ENCODE results near the gene NTM. TPM values are rescaled to one million over a fixed set of nuclear protein-coding genes. Genes with fewer than 3 reads are reported as not detected.

Gene NTM
- polyA plus RNA-seq, 1 donor from 2014 or later: 39.4 TPM

DNA sequence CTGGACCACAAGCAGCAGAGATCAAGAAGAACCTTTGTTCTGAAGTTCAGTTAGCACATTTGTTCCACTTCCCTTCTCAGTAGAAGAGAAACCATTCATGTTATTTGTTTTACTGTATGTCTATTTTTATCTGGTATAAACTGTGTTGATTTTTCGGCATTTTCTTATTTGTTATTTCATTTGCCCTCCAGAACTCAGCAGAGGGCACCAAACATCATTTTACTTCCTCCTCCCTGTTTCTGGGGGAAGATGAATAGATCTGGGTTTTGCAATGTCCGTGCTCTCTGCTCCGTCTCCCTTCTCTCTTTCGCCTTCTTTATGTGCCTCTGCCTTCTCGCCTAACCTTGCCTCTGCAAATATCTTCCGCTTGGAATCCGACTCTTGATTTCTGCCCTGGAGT lies 366.9 kb downstream of the NTM start:
- H3K27me3 ChIP-seq (ENCODE audit: insufficient read depth, low read depth, low read length): no peaks in the 10 kb centered on the region
- H3K4me3 ChIP-seq (ENCODE audit: low read length): no peak overlapping the region
- no peaks in the 10 kb centered on the region for H3F3A ChIP-seq (ENCODE audit: insufficient read depth, low read length, poor library complexity, severe bottlenecking)
- no peaks in the 10 kb centered on the region for H3K9me3 ChIP-seq (ENCODE audit: low read length)
- no peak overlapping the region for H3K4me2 ChIP-seq (ENCODE audit: low read length)
- no peak overlapping the region for H3K9ac ChIP-seq (ENCODE audit: low read length)
- no peaks in the 10 kb centered on the region for H3K36me3 ChIP-seq (ENCODE audit: insufficient read depth, low read length)
- no peaks in the 10 kb centered on the region for H3K79me2 ChIP-seq (replicated peaks; ENCODE audit: insufficient read depth, low read length)
- no peak overlapping the region for H2AFZ ChIP-seq (ENCODE audit: low read depth, low read length)
- no peaks in the 10 kb centered on the region for H4K20me1 ChIP-seq (ENCODE audit: insufficient read depth)
- H3K9me2 ChIP-seq (ENCODE audit: insufficient read depth, low read length): no peaks in the 10 kb centered on the region
- H3K27ac ChIP-seq (ENCODE audit: low read length): no peak overlapping the region
- TF ChIP-seq MXI1 (conservative IDR thresholded peaks at IDR 0.05; ENCODE audit: poor library complexity, severe bottlenecking): no peak
- TF ChIP-seq EZH2 (IDR thresholded peaks at IDR 0.05; ENCODE audit: borderline replicate concordance, insufficient read depth, low read length, poor library complexity, severe bottlenecking): no peak
- no peak for TF ChIP-seq EP300 (conservative IDR thresholded peaks at IDR 0.05; ENCODE audit: poor library complexity, severe bottlenecking)
- no peak for TF ChIP-seq TAF1 (IDR thresholded peaks at IDR 0.05; ENCODE audit: low read depth)
- no peak for TF ChIP-seq SMC3 (conservative IDR thresholded peaks at IDR 0.05; ENCODE audit: poor library complexity)
- TF ChIP-seq, protein P1, sequence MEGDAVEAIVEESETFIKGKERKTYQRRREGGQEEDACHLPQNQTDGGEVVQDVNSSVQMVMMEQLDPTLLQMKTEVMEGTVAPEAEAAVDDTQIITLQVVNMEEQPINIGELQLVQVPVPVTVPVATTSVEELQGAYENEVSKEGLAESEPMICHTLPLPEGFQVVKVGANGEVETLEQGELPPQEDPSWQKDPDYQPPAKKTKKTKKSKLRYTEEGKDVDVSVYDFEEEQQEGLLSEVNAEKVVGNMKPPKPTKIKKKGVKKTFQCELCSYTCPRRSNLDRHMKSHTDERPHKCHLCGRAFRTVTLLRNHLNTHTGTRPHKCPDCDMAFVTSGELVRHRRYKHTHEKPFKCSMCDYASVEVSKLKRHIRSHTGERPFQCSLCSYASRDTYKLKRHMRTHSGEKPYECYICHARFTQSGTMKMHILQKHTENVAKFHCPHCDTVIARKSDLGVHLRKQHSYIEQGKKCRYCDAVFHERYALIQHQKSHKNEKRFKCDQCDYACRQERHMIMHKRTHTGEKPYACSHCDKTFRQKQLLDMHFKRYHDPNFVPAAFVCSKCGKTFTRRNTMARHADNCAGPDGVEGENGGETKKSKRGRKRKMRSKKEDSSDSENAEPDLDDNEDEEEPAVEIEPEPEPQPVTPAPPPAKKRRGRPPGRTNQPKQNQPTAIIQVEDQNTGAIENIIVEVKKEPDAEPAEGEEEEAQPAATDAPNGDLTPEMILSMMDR (IDR thresholded peaks at IDR 0.05; ENCODE audit: poor library complexity, severe bottlenecking): no peak
- TF ChIP-seq, protein P2, sequence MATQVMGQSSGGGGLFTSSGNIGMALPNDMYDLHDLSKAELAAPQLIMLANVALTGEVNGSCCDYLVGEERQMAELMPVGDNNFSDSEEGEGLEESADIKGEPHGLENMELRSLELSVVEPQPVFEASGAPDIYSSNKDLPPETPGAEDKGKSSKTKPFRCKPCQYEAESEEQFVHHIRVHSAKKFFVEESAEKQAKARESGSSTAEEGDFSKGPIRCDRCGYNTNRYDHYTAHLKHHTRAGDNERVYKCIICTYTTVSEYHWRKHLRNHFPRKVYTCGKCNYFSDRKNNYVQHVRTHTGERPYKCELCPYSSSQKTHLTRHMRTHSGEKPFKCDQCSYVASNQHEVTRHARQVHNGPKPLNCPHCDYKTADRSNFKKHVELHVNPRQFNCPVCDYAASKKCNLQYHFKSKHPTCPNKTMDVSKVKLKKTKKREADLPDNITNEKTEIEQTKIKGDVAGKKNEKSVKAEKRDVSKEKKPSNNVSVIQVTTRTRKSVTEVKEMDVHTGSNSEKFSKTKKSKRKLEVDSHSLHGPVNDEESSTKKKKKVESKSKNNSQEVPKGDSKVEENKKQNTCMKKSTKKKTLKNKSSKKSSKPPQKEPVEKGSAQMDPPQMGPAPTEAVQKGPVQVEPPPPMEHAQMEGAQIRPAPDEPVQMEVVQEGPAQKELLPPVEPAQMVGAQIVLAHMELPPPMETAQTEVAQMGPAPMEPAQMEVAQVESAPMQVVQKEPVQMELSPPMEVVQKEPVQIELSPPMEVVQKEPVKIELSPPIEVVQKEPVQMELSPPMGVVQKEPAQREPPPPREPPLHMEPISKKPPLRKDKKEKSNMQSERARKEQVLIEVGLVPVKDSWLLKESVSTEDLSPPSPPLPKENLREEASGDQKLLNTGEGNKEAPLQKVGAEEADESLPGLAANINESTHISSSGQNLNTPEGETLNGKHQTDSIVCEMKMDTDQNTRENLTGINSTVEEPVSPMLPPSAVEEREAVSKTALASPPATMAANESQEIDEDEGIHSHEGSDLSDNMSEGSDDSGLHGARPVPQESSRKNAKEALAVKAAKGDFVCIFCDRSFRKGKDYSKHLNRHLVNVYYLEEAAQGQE (IDR thresholded peaks at IDR 0.05; ENCODE audit: borderline replicate concordance): no peak
- TF ChIP-seq POLR2AphosphoS5 (IDR thresholded peaks at IDR 0.05): no peak
- TF ChIP-seq RAD21 (conservative IDR thresholded peaks at IDR 0.05): no peak

DNA sequence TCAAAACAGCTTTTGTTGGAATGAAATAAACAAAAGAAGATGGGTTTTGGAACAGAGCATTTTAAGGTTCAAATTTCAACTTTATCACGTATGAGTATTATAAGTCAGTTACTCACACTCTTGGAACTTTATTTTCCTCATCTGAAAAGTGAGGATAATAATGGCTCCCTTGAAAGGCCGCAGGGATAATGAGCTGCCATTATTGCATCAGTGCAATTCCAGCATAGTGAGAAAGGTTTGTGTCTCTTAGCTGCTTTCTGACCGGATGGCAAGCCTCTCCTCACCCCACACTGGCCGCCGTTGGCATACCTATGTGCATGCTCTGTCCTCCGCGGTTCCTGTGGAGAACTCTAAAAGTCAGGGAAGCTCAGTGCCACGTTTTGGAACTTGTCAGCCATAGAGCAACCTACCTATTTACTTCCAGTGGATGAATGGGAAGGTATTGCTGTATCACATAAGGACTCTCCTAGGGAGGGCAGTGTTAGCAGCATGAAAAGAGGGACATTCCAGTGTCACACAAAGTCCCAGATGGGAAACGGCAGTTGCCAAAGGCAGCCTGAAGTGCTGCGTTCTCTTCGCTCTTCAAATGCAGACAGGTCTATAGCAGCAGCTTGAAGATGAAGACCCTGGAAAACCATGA lies 368.9 kb downstream of the NTM start:
- H2AFZ ChIP-seq (ENCODE audit: low read depth, low read length): no peak overlapping the region
- TF ChIP-seq, protein P2 (IDR thresholded peaks at IDR 0.05; ENCODE audit: borderline replicate concordance): no peak
- TF ChIP-seq POLR2AphosphoS5 (IDR thresholded peaks at IDR 0.05) (peak; percentile 15), EZH2 (IDR thresholded peaks at IDR 0.05; ENCODE audit: borderline replicate concordance, insufficient read depth, low read length, poor library complexity, severe bottlenecking) (no peak), RAD21 (conservative IDR thresholded peaks at IDR 0.05) (no peak), MXI1 (conservative IDR thresholded peaks at IDR 0.05; ENCODE audit: poor library complexity, severe bottlenecking) (no peak)
- no peaks in the 10 kb centered on the region for H3K9me3 ChIP-seq (ENCODE audit: low read length)
- no peak overlapping the region for H3K9ac ChIP-seq (ENCODE audit: low read length)
- H4K20me1 ChIP-seq (ENCODE audit: insufficient read depth): no peaks in the 10 kb centered on the region
- H3K27me3 ChIP-seq (ENCODE audit: insufficient read depth, low read depth, low read length): no peaks in the 10 kb centered on the region
- no peaks in the 10 kb centered on the region for H3K9me2 ChIP-seq (ENCODE audit: insufficient read depth, low read length)
- no peaks in the 10 kb centered on the region for H3K79me2 ChIP-seq (replicated peaks; ENCODE audit: insufficient read depth, low read length)
- no peak overlapping the region for H3K4me2 ChIP-seq (ENCODE audit: low read length)
- H3K27ac ChIP-seq (ENCODE audit: low read length): no peak overlapping the region
- H3K4me3 ChIP-seq (ENCODE audit: low read length): no peak overlapping the region
- no peaks in the 10 kb centered on the region for H3K36me3 ChIP-seq (ENCODE audit: insufficient read depth, low read length)
- no peaks in the 10 kb centered on the region for H3F3A ChIP-seq (ENCODE audit: insufficient read depth, low read length, poor library complexity, severe bottlenecking)

Data from neural cell (in vitro differentiated cells).